ENCODE measurements around the gene PLA2G4C. TPM values are rescaled to one million over a fixed set of nuclear protein-coding genes. Genes with fewer than 3 reads are reported as not detected.
A peak's percentile ranks its signal among the peaks of the same experiment; 100 is the strongest.
"Not testable (repeated sequence)": the region's sequence is repeated elsewhere in the genome, so short reads cannot be mapped to it uniquely, and the experiment has no call there.

The PLA2G4C gene
- total RNA-seq, 1 experiment from 2014 or later = 5.9 TPM

DNA sequence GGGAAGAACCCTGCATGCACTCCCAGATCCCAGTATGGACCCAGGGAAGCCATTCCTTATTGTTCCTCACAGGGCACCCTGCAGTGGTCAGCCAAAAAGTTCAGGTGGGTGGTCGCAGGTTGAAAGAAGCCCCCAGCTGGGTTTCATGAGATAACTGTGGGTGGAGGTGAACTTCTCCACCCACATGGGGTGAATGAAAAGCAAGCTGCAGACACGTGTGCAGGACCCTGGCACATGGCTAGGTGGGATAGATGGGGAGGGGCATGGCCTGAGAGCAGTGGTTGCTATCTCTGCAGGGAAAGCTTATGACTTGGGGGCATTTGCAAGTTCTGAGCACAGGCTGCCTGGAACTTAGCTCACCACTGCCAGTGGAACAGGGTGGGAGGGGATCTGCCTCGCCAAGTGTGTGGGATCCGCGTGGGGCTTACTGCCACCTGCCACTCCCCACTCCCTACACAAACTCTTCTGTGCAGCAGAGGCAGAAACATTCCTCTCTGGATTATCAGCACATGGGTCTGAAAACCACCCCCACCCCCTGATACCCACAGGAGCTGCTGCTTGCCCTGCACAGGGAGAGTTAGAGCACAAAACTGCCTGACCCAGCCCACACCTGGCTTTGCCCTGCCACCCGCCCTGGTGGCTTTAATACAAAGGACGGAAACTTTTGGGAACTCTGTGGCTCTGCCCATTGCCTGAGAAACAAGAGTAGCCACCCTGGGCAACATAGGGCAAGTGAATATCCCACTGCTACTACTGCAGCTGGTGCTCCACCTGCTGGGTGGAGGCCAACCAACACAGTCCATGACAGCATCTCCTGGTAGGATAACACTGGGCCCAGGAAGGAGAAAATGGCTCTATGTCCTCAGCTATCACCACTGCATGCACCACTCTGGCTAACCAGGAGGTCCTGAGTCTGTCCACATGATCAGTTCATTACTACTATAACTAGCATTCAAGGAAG is 24.4 kb downstream of the PLA2G4C start:
- no peak overlapping the region for H2AFZ ChIP-seq (ENCODE audit: low read length)
- no peaks in the 10 kb centered on the region for H4K20me1 ChIP-seq (ENCODE audit: insufficient read depth, low read depth, low read length)
- H3K4me1 ChIP-seq (ENCODE audit: low read length) = peaks cover 10% of the 10 kb centered on the region
- no peaks in the 10 kb centered on the region for H3K27me3 ChIP-seq (ENCODE audit: low read length)
- peak; percentile 64 for DNase-seq
- no peaks in the 10 kb centered on the region for H3K9me2 ChIP-seq (replicated peaks; ENCODE audit: insufficient read depth, low read length)
- H3K4me2 ChIP-seq (ENCODE audit: low read depth, low read length, poor library complexity, severe bottlenecking) = no peak overlapping the region
- no peaks in the 10 kb centered on the region for H3K36me3 ChIP-seq (ENCODE audit: insufficient read depth, low read length)
- no peaks in the 10 kb centered on the region for H3K79me2 ChIP-seq (ENCODE audit: low read length)
- H3K9me3 ChIP-seq (ENCODE audit: low read length) = no peaks in the 10 kb centered on the region
- no peak overlapping the region for H3K4me3 ChIP-seq (ENCODE audit: low read length)
- H3K9ac ChIP-seq (ENCODE audit: low read length) = no peak overlapping the region
- no peak overlapping the region for H3K27ac ChIP-seq (ENCODE audit: low read length)

- Histone ChIP-seq H3K79me2 (ENCODE audit: low read length) (no peaks in the 10 kb centered on the region), H3K4me1 (ENCODE audit: low read length) (peaks cover 4% of the 10 kb centered on the region), H3K4me3 (ENCODE audit: low read length) (no peak overlapping the region), H3K9me3 (ENCODE audit: low read length) (no peaks in the 10 kb centered on the region), H3K27ac (ENCODE audit: low read length) (no peak overlapping the region), H3K9me2 (replicated peaks; ENCODE audit: insufficient read depth, low read length) (no peaks in the 10 kb centered on the region), H3K36me3 (ENCODE audit: insufficient read depth, low read length) (no peaks in the 10 kb centered on the region), H3K27me3 (ENCODE audit: low read length) (no peaks in the 10 kb centered on the region), H3K4me2 (ENCODE audit: low read depth, low read length, poor library complexity, severe bottlenecking) (no peak overlapping the region), H2AFZ (ENCODE audit: low read length) (no peak overlapping the region), H3K9ac (ENCODE audit: low read length) (no peak overlapping the region), H4K20me1 (ENCODE audit: insufficient read depth, low read depth, low read length) (no peaks in the 10 kb centered on the region)
- peak; percentile 24 for DNase-seq
Measured at GRCh38 chr19:48085076-48085475, 25.5 kb downstream of the PLA2G4C start.

GRCh38 chr19:48081106-48081505 is 29.5 kb downstream of the PLA2G4C start:
- DNase-seq = no peak
- no peaks in the 10 kb centered on the region for H3K9me2 ChIP-seq (replicated peaks; ENCODE audit: insufficient read depth, low read length)
- no peak overlapping the region for H2AFZ ChIP-seq (ENCODE audit: low read length)
- no peak overlapping the region for H3K4me3 ChIP-seq (ENCODE audit: low read length)
- H3K9me3 ChIP-seq (ENCODE audit: low read length) = no peaks in the 10 kb centered on the region
- H3K27ac ChIP-seq (ENCODE audit: low read length) = no peak overlapping the region
- H4K20me1 ChIP-seq (ENCODE audit: insufficient read depth, low read depth, low read length) = no peaks in the 10 kb centered on the region
- no peaks in the 10 kb centered on the region for H3K36me3 ChIP-seq (ENCODE audit: insufficient read depth, low read length)
- H3K4me2 ChIP-seq (ENCODE audit: low read depth, low read length, poor library complexity, severe bottlenecking) = no peak overlapping the region
- H3K9ac ChIP-seq (ENCODE audit: low read length) = no peak overlapping the region
- H3K79me2 ChIP-seq (ENCODE audit: low read length) = no peaks in the 10 kb centered on the region
- H3K4me1 ChIP-seq (ENCODE audit: low read length) = no peaks in the 10 kb centered on the region
- H3K27me3 ChIP-seq (ENCODE audit: low read length) = no peaks in the 10 kb centered on the region

DNA sequence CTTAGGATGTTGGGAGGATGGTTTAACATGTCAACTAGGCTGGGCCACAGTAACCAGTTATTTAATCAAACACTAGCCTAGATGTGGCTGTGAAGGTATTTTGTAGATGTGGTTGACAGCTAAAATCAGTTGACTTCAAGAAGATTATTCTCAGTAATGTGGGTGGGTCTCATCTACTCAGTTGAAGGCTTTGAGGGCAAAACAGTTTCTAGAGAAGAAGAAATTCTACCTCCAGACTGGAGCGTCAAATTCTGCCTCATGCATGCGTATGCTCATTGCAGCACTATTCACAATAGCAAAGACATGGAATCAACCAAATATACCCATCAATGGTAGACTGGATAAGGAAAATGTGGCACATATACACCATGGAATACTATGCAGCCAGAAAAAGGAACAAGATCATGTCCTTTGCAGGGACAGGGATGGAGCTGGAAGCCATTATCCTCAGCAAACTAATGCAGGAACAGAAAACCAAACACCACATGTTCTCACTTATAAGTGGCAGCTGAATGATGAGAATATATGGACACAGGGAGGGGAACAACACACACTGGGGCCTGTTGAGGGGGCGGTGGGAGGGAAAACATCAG is 40.3 kb downstream of the PLA2G4C start:
- H3K4me2 ChIP-seq (ENCODE audit: low read depth, low read length, poor library complexity, severe bottlenecking); DNase-seq; H3K9me2 ChIP-seq (replicated peaks; ENCODE audit: insufficient read depth, low read length); H3K79me2 ChIP-seq (ENCODE audit: low read length); H3K27ac ChIP-seq (ENCODE audit: low read length); H2AFZ ChIP-seq (ENCODE audit: low read length); H3K4me1 ChIP-seq (ENCODE audit: low read length); H3K36me3 ChIP-seq (ENCODE audit: insufficient read depth, low read length); H3K4me3 ChIP-seq (ENCODE audit: low read length); H4K20me1 ChIP-seq (ENCODE audit: insufficient read depth, low read depth, low read length); H3K9ac ChIP-seq (ENCODE audit: low read length); H3K27me3 ChIP-seq (ENCODE audit: low read length); H3K9me3 ChIP-seq (ENCODE audit: low read length): not testable (repeated sequence)

GRCh38 chr19:48069435-48069834 is 41.2 kb downstream of the PLA2G4C start:
- H3K9me3 ChIP-seq (ENCODE audit: low read length) = no peaks in the 10 kb centered on the region
- no peak overlapping the region for H3K9ac ChIP-seq (ENCODE audit: low read length)
- H3K27me3 ChIP-seq (ENCODE audit: low read length) = no peaks in the 10 kb centered on the region
- H3K4me2 ChIP-seq (ENCODE audit: low read depth, low read length, poor library complexity, severe bottlenecking) = no peak overlapping the region
- DNase-seq = no peak
- H2AFZ ChIP-seq (ENCODE audit: low read length) = no peak overlapping the region
- H4K20me1 ChIP-seq (ENCODE audit: insufficient read depth, low read depth, low read length) = no peaks in the 10 kb centered on the region
- H3K9me2 ChIP-seq (replicated peaks; ENCODE audit: insufficient read depth, low read length) = no peaks in the 10 kb centered on the region
- H3K36me3 ChIP-seq (ENCODE audit: insufficient read depth, low read length) = no peaks in the 10 kb centered on the region
- H3K4me3 ChIP-seq (ENCODE audit: low read length) = no peak overlapping the region
- no peaks in the 10 kb centered on the region for H3K4me1 ChIP-seq (ENCODE audit: low read length)
- H3K27ac ChIP-seq (ENCODE audit: low read length) = no peak overlapping the region
- no peaks in the 10 kb centered on the region for H3K79me2 ChIP-seq (ENCODE audit: low read length)

DNA sequence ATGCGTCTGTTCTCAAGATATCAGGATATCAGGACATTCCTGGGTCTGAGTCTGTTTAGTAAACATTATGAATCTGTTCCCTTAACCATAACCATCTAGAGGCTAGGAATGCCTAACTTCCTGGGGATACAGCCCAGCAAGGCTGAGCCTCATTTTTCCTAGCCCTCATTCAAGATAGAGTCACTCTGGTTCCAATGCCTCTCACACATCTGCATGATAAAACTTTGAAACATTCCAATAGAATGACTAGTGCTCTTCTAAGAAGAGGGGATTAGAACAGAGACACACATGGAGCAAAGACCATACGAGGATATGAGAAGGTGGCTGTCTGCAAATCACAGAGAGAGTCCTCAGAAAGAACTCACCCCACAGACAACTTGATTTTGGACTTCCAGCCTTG is 46.1 kb downstream of the PLA2G4C start:
- H3K4me1 ChIP-seq (ENCODE audit: low read length) = no peaks in the 10 kb centered on the region
- no peaks in the 10 kb centered on the region for H3K79me2 ChIP-seq (ENCODE audit: low read length)
- no peak overlapping the region for H2AFZ ChIP-seq (ENCODE audit: low read length)
- H3K9me2 ChIP-seq (replicated peaks; ENCODE audit: insufficient read depth, low read length) = no peaks in the 10 kb centered on the region
- H3K27me3 ChIP-seq (ENCODE audit: low read length) = no peaks in the 10 kb centered on the region
- no peaks in the 10 kb centered on the region for H3K9me3 ChIP-seq (ENCODE audit: low read length)
- H3K4me3 ChIP-seq (ENCODE audit: low read length) = no peak overlapping the region
- H4K20me1 ChIP-seq (ENCODE audit: insufficient read depth, low read depth, low read length) = no peaks in the 10 kb centered on the region
- no peak overlapping the region for H3K4me2 ChIP-seq (ENCODE audit: low read depth, low read length, poor library complexity, severe bottlenecking)
- DNase-seq = no peak
- no peaks in the 10 kb centered on the region for H3K36me3 ChIP-seq (ENCODE audit: insufficient read depth, low read length)
- no peak overlapping the region for H3K9ac ChIP-seq (ENCODE audit: low read length)
- H3K27ac ChIP-seq (ENCODE audit: low read length) = no peak overlapping the region

DNA sequence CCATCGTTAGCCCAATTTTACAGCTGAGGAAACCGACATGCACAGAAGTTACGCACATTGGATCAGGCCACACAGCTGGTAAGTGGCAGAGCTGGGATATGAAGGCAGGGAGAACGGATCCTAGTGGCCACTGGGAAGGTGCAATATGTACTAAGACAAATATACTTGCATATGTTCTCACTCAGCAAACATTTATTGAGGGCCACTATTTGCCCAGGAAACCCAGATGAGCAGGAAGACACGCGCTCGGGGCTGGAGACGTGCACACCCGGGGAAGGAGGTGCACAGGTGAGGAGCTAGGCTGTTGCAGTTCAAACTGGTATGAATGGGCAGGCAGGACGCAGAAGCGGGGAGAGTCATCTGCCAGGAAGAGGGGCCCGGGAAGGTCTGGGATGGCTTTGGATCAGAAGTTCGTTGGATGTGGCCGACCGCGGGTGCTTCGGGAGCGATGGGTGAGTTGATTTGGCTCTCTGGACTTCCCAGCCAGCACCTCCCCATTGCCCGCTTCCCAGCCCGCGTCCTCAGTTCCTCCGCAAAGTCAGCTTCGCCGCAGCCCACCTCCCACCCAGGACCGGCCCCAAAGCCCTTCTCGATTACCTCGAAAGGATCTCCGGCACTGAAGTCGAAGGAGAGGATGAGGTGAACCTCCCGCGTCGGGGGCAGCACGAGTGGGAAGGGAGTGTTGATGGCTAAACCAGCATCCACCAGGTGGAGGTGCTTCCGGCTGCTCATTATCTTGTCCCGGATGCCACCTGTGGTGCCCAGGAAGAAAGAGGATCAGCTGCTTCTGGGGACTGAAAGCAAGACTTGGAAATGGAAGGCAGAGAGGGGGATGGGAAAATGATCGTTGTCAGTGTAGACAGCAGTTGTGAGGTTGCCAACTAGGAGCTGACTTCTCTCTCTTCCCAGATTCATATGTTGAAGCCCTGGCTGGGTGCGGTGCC is 48.9 kb downstream of the PLA2G4C start:
- no peak overlapping the region for H3K4me3 ChIP-seq (ENCODE audit: low read length)
- no peaks in the 10 kb centered on the region for H3K4me1 ChIP-seq (ENCODE audit: low read length)
- no peak overlapping the region for H3K4me2 ChIP-seq (ENCODE audit: low read depth, low read length, poor library complexity, severe bottlenecking)
- H2AFZ ChIP-seq (ENCODE audit: low read length) = no peak overlapping the region
- DNase-seq = no peak
- no peak overlapping the region for H3K27ac ChIP-seq (ENCODE audit: low read length)
- no peaks in the 10 kb centered on the region for H3K9me3 ChIP-seq (ENCODE audit: low read length)
- no peaks in the 10 kb centered on the region for H3K9me2 ChIP-seq (replicated peaks; ENCODE audit: insufficient read depth, low read length)
- H3K27me3 ChIP-seq (ENCODE audit: low read length) = no peaks in the 10 kb centered on the region
- no peak overlapping the region for H3K9ac ChIP-seq (ENCODE audit: low read length)
- H4K20me1 ChIP-seq (ENCODE audit: insufficient read depth, low read depth, low read length) = no peaks in the 10 kb centered on the region
- H3K79me2 ChIP-seq (ENCODE audit: low read length) = no peaks in the 10 kb centered on the region
- no peaks in the 10 kb centered on the region for H3K36me3 ChIP-seq (ENCODE audit: insufficient read depth, low read length)

GRCh38 chr19:48060381-48060780 is 50.2 kb downstream of the PLA2G4C start:
- Histone ChIP-seq H3K4me1 (ENCODE audit: low read length) (no peaks in the 10 kb centered on the region), H3K36me3 (ENCODE audit: insufficient read depth, low read length) (no peaks in the 10 kb centered on the region), H4K20me1 (ENCODE audit: insufficient read depth, low read depth, low read length) (no peaks in the 10 kb centered on the region), H3K4me2 (ENCODE audit: low read depth, low read length, poor library complexity, severe bottlenecking) (no peak overlapping the region), H3K9me3 (ENCODE audit: low read length) (no peaks in the 10 kb centered on the region), H3K27me3 (ENCODE audit: low read length) (no peaks in the 10 kb centered on the region), H3K9ac (ENCODE audit: low read length) (no peak overlapping the region), H3K9me2 (replicated peaks; ENCODE audit: insufficient read depth, low read length) (no peaks in the 10 kb centered on the region), H3K27ac (ENCODE audit: low read length) (no peak overlapping the region), H2AFZ (ENCODE audit: low read length) (no peak overlapping the region), H3K4me3 (ENCODE audit: low read length) (no peak overlapping the region), H3K79me2 (ENCODE audit: low read length) (no peaks in the 10 kb centered on the region)
- DNase-seq = no peak

Data from Karpas-422 (cell line).